ENCODE results near the gene KIAA1755. TPM values are rescaled to one million over a fixed set of nuclear protein-coding genes. Genes with fewer than 3 reads are reported as not detected.

Gene KIAA1755
- total and polyA plus RNA-seq, 9 of the 15 experiments (the other 6 are each of a cell fraction or from before 2014, with no cell fraction given): not detected

DNA sequence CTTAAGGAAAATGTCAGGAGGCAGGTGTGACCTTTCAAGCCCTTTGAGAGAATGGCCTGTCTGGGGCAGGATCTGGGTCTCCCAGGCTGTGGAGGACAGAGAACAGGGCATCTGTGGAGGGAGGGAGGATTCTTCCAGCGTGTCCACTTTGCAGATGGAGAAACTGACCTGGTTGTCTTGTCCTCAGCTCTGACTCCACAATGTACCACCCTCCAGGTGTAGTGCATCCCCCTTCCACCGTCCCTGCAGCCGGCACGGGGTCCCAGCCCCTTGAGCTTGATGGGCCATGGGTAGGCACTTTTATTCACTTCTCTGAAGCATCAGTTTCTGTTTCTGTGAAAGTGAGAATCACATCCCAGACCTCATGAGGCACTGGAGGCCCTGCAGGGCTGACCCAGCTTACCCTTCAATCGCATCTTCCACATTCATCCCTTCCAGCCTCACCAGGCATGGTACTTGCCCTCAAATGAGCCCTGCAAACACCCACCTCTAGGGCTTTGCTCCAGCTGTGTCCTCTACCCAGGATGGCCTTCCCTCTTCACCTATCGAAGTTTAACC, 90.8 kb downstream of the KIAA1755 start:
- H3K4me3 ChIP-seq: no peak overlapping the region
- ChIA-PET POLR2A (interaction anchor here (0.5 kb wide), 1 partner anchor 1658 kb away, joined by 3 read pairs; no protein-coding TSS in a partner anchor), CTCF (ENCODE audit: low intra/inter-chr PET ratio) (no interaction called here)
- BruUV-seq (replicated peaks): no TSS peak
- intact Hi-C loops (cut with micrococcal nuclease) (no loop called here), in situ Hi-C loops (cut with MboI) (loop anchor here (10.0 kb wide), 1 partner anchor 95 kb away; no protein-coding TSS in a partner anchor)
- ATAC-seq (no peak), FAIRE-seq (no peak), DNase-seq (ENCODE audit: extremely low read depth in 1 of 4, low spot score in 3 of 4) (no peak)
- WGBS (ENCODE audit: insufficient coverage, low coverage, missing lambda C conversion rate): 44% methylated on average over 6 of the region's 6 CpGs
- H2AFZ ChIP-seq (ENCODE audit: low read depth, low read length): no peak overlapping the region
- no peak overlapping the region for H3K27ac ChIP-seq (ENCODE audit: extremely low read depth, low read depth, low read length)
- peaks cover 18 to 22% of the 10 kb centered on the region in 2 experiments; a peak in 4 of 5 replicates for H3K4me1 ChIP-seq (replicated peaks in 1 of 2; ENCODE audit: control insufficient read depth in 2 of 2, insufficient read depth in 2 of 2, low read length in 2 of 2)
- H4K20me1 ChIP-seq (replicated peaks; ENCODE audit: control insufficient read depth, insufficient read depth, low read length): no peaks in the 10 kb centered on the region
- peaks cover 4% of the 10 kb centered on the region for H3K79me2 ChIP-seq (ENCODE audit: control insufficient read depth, insufficient read depth, low read length)
- H3K36me3 ChIP-seq (ENCODE audit: control insufficient read depth, insufficient read depth, low read length): no peaks in the 10 kb centered on the region
- no peaks in the 10 kb centered on the region for H3K9me1 ChIP-seq (ENCODE audit: control insufficient read depth, insufficient read depth, low read length)
- H3K4me2 ChIP-seq (ENCODE audit: insufficient read depth, low read length): no peak overlapping the region
- no peaks in the 10 kb centered on the region for H3K9me3 ChIP-seq (replicated peaks; ENCODE audit: control insufficient read depth, insufficient read depth, low read depth, low read length)
- H3K9ac ChIP-seq (ENCODE audit: insufficient read depth in 1 of 2, low read depth in 2 of 2, low read length in 2 of 2): no peak overlapping the region
- TF ChIP-seq RBM25 (IDR thresholded peaks at IDR 0.05; ENCODE audit: low read depth, low read length, severe bottlenecking): peak; percentile 22
- no peak for TF ChIP-seq ZNF384 (IDR thresholded peaks at IDR 0.05; ENCODE audit: low read depth, low read length)
- H3K27me3 ChIP-seq (ENCODE audit: control insufficient read depth in 2 of 2, insufficient read depth in 2 of 2, low read length in 2 of 2): no peaks in the 10 kb centered on the region

GRCh38 chr20:38168791-38169589, 91.5 kb downstream of the KIAA1755 start:
- Histone ChIP-seq H3K4me1 (replicated peaks in 1 of 2; ENCODE audit: control insufficient read depth in 2 of 2, insufficient read depth in 2 of 2, low read length in 2 of 2) (peaks cover 25 to 30% of the 10 kb centered on the region in 2 experiments; a peak in 4 of 5 replicates), H3K4me2 (ENCODE audit: insufficient read depth, low read length) (no peak overlapping the region), H3K36me3 (ENCODE audit: control insufficient read depth, insufficient read depth, low read length) (no peaks in the 10 kb centered on the region), H3K27me3 (ENCODE audit: control insufficient read depth in 2 of 2, insufficient read depth in 2 of 2, low read length in 2 of 2) (no peaks in the 10 kb centered on the region), H3K79me2 (ENCODE audit: control insufficient read depth, insufficient read depth, low read length) (peaks cover 11% of the 10 kb centered on the region), H4K20me1 (replicated peaks; ENCODE audit: control insufficient read depth, insufficient read depth, low read length) (no peaks in the 10 kb centered on the region), H2AFZ (ENCODE audit: low read depth, low read length) (no peak overlapping the region), H3K9ac (ENCODE audit: insufficient read depth in 1 of 2, low read depth in 2 of 2, low read length in 2 of 2) (no peak overlapping the region), H3K9me3 (replicated peaks; ENCODE audit: control insufficient read depth, insufficient read depth, low read depth, low read length) (no peaks in the 10 kb centered on the region), H3K4me3 (no peak overlapping the region), H3K27ac (ENCODE audit: extremely low read depth, low read depth, low read length) (no peak overlapping the region), H3K9me1 (ENCODE audit: control insufficient read depth, insufficient read depth, low read length) (no peaks in the 10 kb centered on the region)
- POLR2A ChIA-PET: no interaction called here
- TF ChIP-seq POLR2A (conservative IDR thresholded peaks at IDR 0.05) (no peak), RAD21 (CRISPR knock-in tag; conservative IDR thresholded peaks at IDR 0.05 in 1 of 2, IDR thresholded peaks at IDR 0.05 in 1 of 2) (0 out of 4 replicates have a peak, but pooled peaks of 1 of the 2 experiments have one; percentile 2), ZKSCAN8 (CRISPR knock-in tag; IDR thresholded peaks at IDR 0.05) (peak; percentile 57; the same call in 1 of the 2 replicates), ZFP36 (IDR thresholded peaks at IDR 0.05; ENCODE audit: low read depth, low read length, partially characterized antibody) (peak; percentile 62), SPI1 (IDR thresholded peaks at IDR 0.05; ENCODE audit: borderline replicate concordance, low read depth, low read length) (peak; percentile 79)
- TF ChIP-seq, protein P1, sequence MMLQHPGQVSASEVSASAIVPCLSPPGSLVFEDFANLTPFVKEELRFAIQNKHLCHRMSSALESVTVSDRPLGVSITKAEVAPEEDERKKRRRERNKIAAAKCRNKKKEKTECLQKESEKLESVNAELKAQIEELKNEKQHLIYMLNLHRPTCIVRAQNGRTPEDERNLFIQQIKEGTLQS (IDR thresholded peaks at IDR 0.05): 0 out of 2 replicates have a peak, but pooled peaks have one; percentile 6
- TF ChIP-seq, protein P1 (CRISPR knock-in tag; conservative IDR thresholded peaks at IDR 0.05): no peak
- CTCF ChIA-PET (ENCODE audit: low intra/inter-chr PET ratio): interaction anchor here (1.8 kb wide), 1 partner anchor 52 kb away, joined by 4 read pairs; no protein-coding TSS in a partner anchor
- DNase-seq (ENCODE audit: extremely low read depth in 1 of 4, low spot score in 3 of 4) (no peak), FAIRE-seq (peak; percentile 15), ATAC-seq (no peak)
- in situ Hi-C loops (cut with MboI) (loop anchor here (10.0 kb wide), 1 partner anchor 94 kb away; no protein-coding TSS in a partner anchor), intact Hi-C loops (cut with micrococcal nuclease) (no loop called here)
- 58% methylated on average over 6 of the region's 8 CpGs for WGBS (ENCODE audit: insufficient coverage, low coverage, missing lambda C conversion rate)
- no TSS peak for BruUV-seq (replicated peaks)

Measured in K562 (cell line).